ENCODE results near the gene TNFSF15. TPM values are rescaled to one million over a fixed set of nuclear protein-coding genes. Genes with fewer than 3 reads are reported as not detected.

The TNFSF15 gene
- total RNA-seq, 1 experiment from 2014 or later = not detected

DNA sequence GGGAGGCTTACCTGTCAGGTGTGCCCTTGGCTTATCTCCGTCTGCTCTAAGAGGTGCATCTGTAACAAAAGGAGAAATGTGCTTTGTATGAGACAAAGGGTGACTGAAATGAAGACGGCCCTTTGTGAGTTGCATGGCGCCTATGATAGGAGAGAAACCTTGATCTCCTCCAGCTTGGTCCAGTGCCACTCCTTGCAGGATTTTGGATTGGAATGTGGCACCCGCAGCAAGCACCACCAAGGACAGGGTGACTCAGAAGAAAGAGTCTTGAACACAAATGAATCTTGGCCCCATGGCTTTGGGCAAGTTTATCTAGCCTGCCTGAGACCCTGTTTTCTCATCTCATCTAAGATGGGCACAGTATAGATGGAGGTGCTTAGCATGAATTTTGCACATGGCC is 13.4 kb downstream of the TNFSF15 start:
- Histone ChIP-seq H3K9me3 (ENCODE audit: control insufficient read depth, low read depth, low read length) (no peaks in the 10 kb centered on the region), H2BK120ac (ENCODE audit: low read depth, low read length, poor library complexity, severe bottlenecking) (no peak overlapping the region), H3K9ac (ENCODE audit: extremely low read depth, insufficient read length, low read length) (no peak overlapping the region), H4K8ac (replicated peaks; ENCODE audit: insufficient read length, low read depth, low read length) (no peak overlapping the region), H2BK15ac (ENCODE audit: low read depth, low read length) (no peak overlapping the region), H3K18ac (ENCODE audit: insufficient read length, low read depth, low read length) (no peak overlapping the region), H3K27me3 (ENCODE audit: insufficient read depth, low read length) (no peaks in the 10 kb centered on the region), H3K56ac (ENCODE audit: insufficient read length, low read depth, low read length) (no peak overlapping the region), H3K14ac (ENCODE audit: insufficient read depth, low read length) (no peak overlapping the region), H2BK20ac (ENCODE audit: low read depth, low read length, poor library complexity, severe bottlenecking) (no peak overlapping the region), H3K79me2 (ENCODE audit: insufficient read depth, low read length) (no peaks in the 10 kb centered on the region), H3K4me1 (ENCODE audit: insufficient read depth, low read length) (no peaks in the 10 kb centered on the region), H4K20me1 (ENCODE audit: control insufficient read depth, insufficient read depth, insufficient read length) (no peaks in the 10 kb centered on the region), H3K4ac (ENCODE audit: low read depth, low read length) (no peak overlapping the region), H3K23me2 (ENCODE audit: insufficient read length, low read depth, low read length, poor library complexity, severe bottlenecking) (no peaks in the 10 kb centered on the region), H3K79me1 (ENCODE audit: insufficient read depth, low read depth, low read length, poor library complexity, severe bottlenecking) (no peaks in the 10 kb centered on the region), H2BK5ac (ENCODE audit: insufficient read length, low read length) (no peak overlapping the region), H3K4me2 (ENCODE audit: insufficient read depth, insufficient read length, low read length) (no peak overlapping the region), H3K23ac (ENCODE audit: insufficient read length, low read depth, low read length) (no peak overlapping the region), H2AFZ (ENCODE audit: low read length) (no peak overlapping the region), H3K27ac (ENCODE audit: insufficient read length, low read depth, low read length) (no peak overlapping the region), H2AK5ac (ENCODE audit: insufficient read length, low read length) (no peak overlapping the region), H3T11ph (ENCODE audit: low read length) (no peak overlapping the region), H4K91ac (ENCODE audit: insufficient read length, low read depth, low read length) (no peak overlapping the region), H4K5ac (ENCODE audit: insufficient read length, low read depth, low read length) (no peak overlapping the region), H2BK12ac (ENCODE audit: insufficient read length, low read depth, low read length) (no peak overlapping the region)
- no peak overlapping the region for H3K27ac Mint-ChIP-seq
- H3K4me1 Mint-ChIP-seq = no peaks in the 10 kb centered on the region
- no peak for DNase-seq
- TF ChIP-seq, protein P1, sequence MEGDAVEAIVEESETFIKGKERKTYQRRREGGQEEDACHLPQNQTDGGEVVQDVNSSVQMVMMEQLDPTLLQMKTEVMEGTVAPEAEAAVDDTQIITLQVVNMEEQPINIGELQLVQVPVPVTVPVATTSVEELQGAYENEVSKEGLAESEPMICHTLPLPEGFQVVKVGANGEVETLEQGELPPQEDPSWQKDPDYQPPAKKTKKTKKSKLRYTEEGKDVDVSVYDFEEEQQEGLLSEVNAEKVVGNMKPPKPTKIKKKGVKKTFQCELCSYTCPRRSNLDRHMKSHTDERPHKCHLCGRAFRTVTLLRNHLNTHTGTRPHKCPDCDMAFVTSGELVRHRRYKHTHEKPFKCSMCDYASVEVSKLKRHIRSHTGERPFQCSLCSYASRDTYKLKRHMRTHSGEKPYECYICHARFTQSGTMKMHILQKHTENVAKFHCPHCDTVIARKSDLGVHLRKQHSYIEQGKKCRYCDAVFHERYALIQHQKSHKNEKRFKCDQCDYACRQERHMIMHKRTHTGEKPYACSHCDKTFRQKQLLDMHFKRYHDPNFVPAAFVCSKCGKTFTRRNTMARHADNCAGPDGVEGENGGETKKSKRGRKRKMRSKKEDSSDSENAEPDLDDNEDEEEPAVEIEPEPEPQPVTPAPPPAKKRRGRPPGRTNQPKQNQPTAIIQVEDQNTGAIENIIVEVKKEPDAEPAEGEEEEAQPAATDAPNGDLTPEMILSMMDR (conservative IDR thresholded peaks at IDR 0.05) = no peak
- no peaks in the 10 kb centered on the region for H3K9me3 Mint-ChIP-seq
- H3K36me3 Mint-ChIP-seq (ENCODE audit: insufficient read depth in 1 of 3, low read depth in 3 of 3) = no peaks in the 10 kb centered on the region
- no CpG with 5 or more reads among the region's 4 CpGs for WGBS (ENCODE audit: extremely low coverage, insufficient read length, low lambda C conversion rate)
- peaks cover 19% of the 10 kb centered on the region for H3K27me3 Mint-ChIP-seq (ENCODE audit: low read depth)
- no peak overlapping the region for H3K4me3 Mint-ChIP-seq
